Endothelial cell of umbilical vein (primary cell): Measurements from ENCODE around the gene PTPRD.

Experiments
- EZH2 ChIP-seq: IDR thresholded peaks from 2 replicates; pipeline ENCODE4 v1.6.1; 2012; ENCODE audit warnings: borderline replicate concordance, low read depth, mild to moderate bottlenecking, moderate library complexity, low read length, inconsistent platforms; ENCODE audit not compliant: severe bottlenecking
- MAX ChIP-seq: IDR thresholded peaks from 2 replicates; pipeline ENCODE4 v1.6.1; 2011; ENCODE audit not compliant: insufficient read depth, insufficient read length
- MYC ChIP-seq: IDR thresholded peaks from one replicate; pipeline ENCODE4 v1.6.1; 2011; ENCODE audit warnings: mild to moderate bottlenecking, low read depth, low read length
- POLR2A ChIP-seq: IDR thresholded peaks from 2 replicates; pipeline ENCODE4 v1.6.1; 2012; ENCODE audit warnings: low read depth, mild to moderate bottlenecking, control low read depth, low read length
- POLR2AphosphoS5 ChIP-seq: IDR thresholded peaks from 2 replicates; pipeline ENCODE4 v1.6.1; 2012; ENCODE audit warnings: low read depth, mild to moderate bottlenecking, control low read depth, low read length, moderate library complexity; ENCODE audit not compliant: insufficient read depth
- TF ChIP-seq, protein P1 (sequence below), 2 donors: IDR thresholded peaks; 1 replicate in 1 of 2; 2 replicates in 1 of 2; pipeline ENCODE4 v1.5.1; 2011; ENCODE audit warnings: low read length in 2 of 2, mild to moderate bottlenecking in 2 of 2, moderate library complexity in 2 of 2, control low read depth in 1 of 2, inconsistent platforms in 1 of 2, low read depth in 1 of 2; ENCODE audit not compliant: insufficient read depth in 1 of 2; ENCODE audit errors: extremely low read depth in 1 of 2

DNA sequence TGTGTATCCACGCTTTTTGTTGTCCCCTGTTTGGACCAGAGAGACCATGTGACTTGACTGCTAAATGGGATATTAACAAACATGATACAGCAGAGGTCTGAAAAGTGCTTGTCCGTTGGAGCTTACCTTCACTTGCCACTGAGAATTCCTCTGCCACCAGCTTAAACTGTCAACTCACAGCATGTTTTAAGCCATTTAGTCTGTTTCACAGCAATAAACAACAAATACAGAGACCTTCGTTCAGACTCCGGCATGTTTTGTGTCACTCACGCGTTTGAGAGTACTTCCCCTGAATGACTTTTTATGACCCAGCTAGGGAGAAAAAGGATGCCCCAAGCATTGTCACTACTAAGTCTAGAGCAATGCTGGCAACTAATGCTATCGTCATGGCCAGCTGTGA, 173.8 kb downstream of the PTPRD start:
- TF ChIP-seq POLR2AphosphoS5: no peak
- TF ChIP-seq, protein P1, sequence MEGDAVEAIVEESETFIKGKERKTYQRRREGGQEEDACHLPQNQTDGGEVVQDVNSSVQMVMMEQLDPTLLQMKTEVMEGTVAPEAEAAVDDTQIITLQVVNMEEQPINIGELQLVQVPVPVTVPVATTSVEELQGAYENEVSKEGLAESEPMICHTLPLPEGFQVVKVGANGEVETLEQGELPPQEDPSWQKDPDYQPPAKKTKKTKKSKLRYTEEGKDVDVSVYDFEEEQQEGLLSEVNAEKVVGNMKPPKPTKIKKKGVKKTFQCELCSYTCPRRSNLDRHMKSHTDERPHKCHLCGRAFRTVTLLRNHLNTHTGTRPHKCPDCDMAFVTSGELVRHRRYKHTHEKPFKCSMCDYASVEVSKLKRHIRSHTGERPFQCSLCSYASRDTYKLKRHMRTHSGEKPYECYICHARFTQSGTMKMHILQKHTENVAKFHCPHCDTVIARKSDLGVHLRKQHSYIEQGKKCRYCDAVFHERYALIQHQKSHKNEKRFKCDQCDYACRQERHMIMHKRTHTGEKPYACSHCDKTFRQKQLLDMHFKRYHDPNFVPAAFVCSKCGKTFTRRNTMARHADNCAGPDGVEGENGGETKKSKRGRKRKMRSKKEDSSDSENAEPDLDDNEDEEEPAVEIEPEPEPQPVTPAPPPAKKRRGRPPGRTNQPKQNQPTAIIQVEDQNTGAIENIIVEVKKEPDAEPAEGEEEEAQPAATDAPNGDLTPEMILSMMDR (IDR thresholded peaks at IDR 0.05; ENCODE audit: extremely low read depth in 1 of 2, insufficient read depth in 1 of 2, low read depth in 1 of 2, low read length in 2 of 2): no peak
- no peak for TF ChIP-seq EZH2
- no peak for TF ChIP-seq POLR2A
- no peak for TF ChIP-seq MAX
- no peak for TF ChIP-seq MYC
